SK-N-SH treated with all-trans-retinoic acid at 6 μM for 48 hours (cell line): ENCODE measurements around the gene LCAT.

ENCODE experiments used
- ATAC-seq: fragments of 200-7000 bp; cut with Tn5 transposase; 3 replicates; pipeline ENCODE4 v1.9.1; 2020; ENCODE audit warnings: mild to moderate bottlenecking, moderate library complexity
- ARNTL ChIP-seq: fragments of 450-650 bp; formaldehyde crosslinking; IDR thresholded peaks from 2 replicates; pipeline ENCODE4 v1.5.0; 2020; ENCODE audit warnings: low read depth, mild to moderate bottlenecking, moderate library complexity, borderline replicate concordance
- BACH2 ChIP-seq: fragments of 250-450 bp; sonication (Bioruptor Pico); IDR thresholded peaks from 2 replicates; pipeline ENCODE4 v1.9.0; 2021; ENCODE audit warnings: mild to moderate bottlenecking, borderline replicate concordance
- CSDC2 ChIP-seq: fragments of 250-450 bp; sonication (Bioruptor Pico); IDR thresholded peaks from 2 replicates; pipeline ENCODE4 v1.5.0; 2020; ENCODE audit warnings: mild to moderate bottlenecking, moderate library complexity
- ESRRG ChIP-seq: fragments of 250-450 bp; sonication (Bioruptor Pico); IDR thresholded peaks from 2 replicates; pipeline ENCODE4 v1.6.1; 2021; ENCODE audit warnings: mild to moderate bottlenecking
- GLIS3 ChIP-seq: fragments of 250-450 bp; sonication (Bioruptor Pico); IDR thresholded peaks from 2 replicates; pipeline ENCODE4 v1.5.0; 2020; ENCODE audit warnings: mild to moderate bottlenecking, moderate library complexity
- ISL1 ChIP-seq: fragments of 250-450 bp; sonication (Bioruptor Pico); IDR thresholded peaks from 2 replicates; pipeline ENCODE4 v2.1.2; 2022; ENCODE audit warnings: mild to moderate bottlenecking, moderate library complexity
- OSR1 ChIP-seq: fragments of 250-450 bp; sonication (Bioruptor Pico); IDR thresholded peaks from 2 replicates; pipeline ENCODE4 v1.8.0; 2022; ENCODE audit warnings: moderate library complexity, mild to moderate bottlenecking, inconsistent platforms
- POU6F1 ChIP-seq: fragments of 250-450 bp; sonication (Bioruptor Pico); IDR thresholded peaks from 2 replicates; pipeline ENCODE4 v1.8.0; 2021; ENCODE audit warnings: low read depth, mild to moderate bottlenecking, moderate library complexity, borderline replicate concordance
- RARB ChIP-seq: fragments of 250-450 bp; sonication (Bioruptor Pico); IDR thresholded peaks from 2 replicates; pipeline ENCODE4 v1.8.0; 2021; ENCODE audit warnings: mild to moderate bottlenecking, moderate library complexity
- SNAI2 ChIP-seq: fragments of 250-450 bp; sonication (Bioruptor Pico); IDR thresholded peaks from 2 replicates; pipeline ENCODE4 v1.5.0; 2020; ENCODE audit warnings: mild to moderate bottlenecking, moderate library complexity
- TCF4 ChIP-seq: fragments of 250-450 bp; sonication (Bioruptor Pico); IDR thresholded peaks from 2 replicates; pipeline ENCODE4 v1.8.0; 2021; ENCODE audit warnings: mild to moderate bottlenecking, moderate library complexity, borderline replicate concordance
- TOX ChIP-seq: fragments of 250-450 bp; sonication (Bioruptor Pico); IDR thresholded peaks from 2 replicates; pipeline ENCODE4 v1.8.0; 2021; ENCODE audit warnings: mild to moderate bottlenecking, moderate library complexity, borderline replicate concordance
- ZC3H10 ChIP-seq: fragments of 250-450 bp; sonication (Bioruptor Pico); IDR thresholded peaks from 2 replicates; pipeline ENCODE4 v1.5.1; 2021; ENCODE audit warnings: mild to moderate bottlenecking, moderate library complexity
- ZFP3 ChIP-seq: fragments of 250-450 bp; sonication (Bioruptor Pico); IDR thresholded peaks from 2 replicates; pipeline ENCODE4 v1.5.0; 2020; ENCODE audit warnings: mild to moderate bottlenecking, moderate library complexity
- ZFP30 ChIP-seq: fragments of 450-650 bp; formaldehyde crosslinking; IDR thresholded peaks from 2 replicates; pipeline ENCODE4 v1.5.0; 2022; ENCODE audit warnings: mild to moderate bottlenecking, moderate library complexity
- ZNF565 ChIP-seq: fragments of 450-650 bp; formaldehyde crosslinking; conservative IDR thresholded peaks from 2 replicates; pipeline ENCODE4 v1.5.0; 2020; ENCODE audit warnings: low read depth, mild to moderate bottlenecking, moderate library complexity
- ZNF70 ChIP-seq: fragments of 450-650 bp; formaldehyde crosslinking; IDR thresholded peaks from 2 replicates; pipeline ENCODE4 v1.5.0; 2020; ENCODE audit warnings: mild to moderate bottlenecking, moderate library complexity
- ZNF8 ChIP-seq: fragments of 450-650 bp; formaldehyde crosslinking; IDR thresholded peaks from 2 replicates; pipeline ENCODE4 v1.5.0; 2020; ENCODE audit warnings: mild to moderate bottlenecking, moderate library complexity
- TF ChIP-seq, protein P1 (sequence below): fragments of 250-450 bp; sonication (Bioruptor Pico); IDR thresholded peaks from 2 replicates; pipeline ENCODE4 v1.5.1; 2020; ENCODE audit warnings: low read depth, mild to moderate bottlenecking, moderate library complexity
- TF ChIP-seq, protein P2 (sequence below): fragments of 250-450 bp; sonication (Bioruptor Pico); IDR thresholded peaks from 2 replicates; pipeline ENCODE4 v1.8.0; 2020; ENCODE audit warnings: mild to moderate bottlenecking, moderate library complexity, borderline replicate concordance
- TF ChIP-seq, protein P3 (sequence below): fragments of 250-450 bp; sonication (Bioruptor Pico); IDR thresholded peaks from 2 replicates; pipeline ENCODE4 v1.5.1; 2021; ENCODE audit warnings: mild to moderate bottlenecking, moderate library complexity
- TF ChIP-seq, protein P4 (sequence below): fragments of 250-450 bp; sonication (Bioruptor Pico); IDR thresholded peaks from 2 replicates; pipeline ENCODE4 v1.5.0; 2020; ENCODE audit warnings: mild to moderate bottlenecking, moderate library complexity

The LCAT gene

GRCh38 chr16:67988675-67989074 lies 44.8 kb upstream of the LCAT start:
- TF ChIP-seq TCF4: no peak
- no peak for TF ChIP-seq ZNF565 (CRISPR knock-in tag)
- TF ChIP-seq ZNF70 (CRISPR knock-in tag): no peak
- TF ChIP-seq ESRRG (CRISPR knock-in tag): no peak
- TF ChIP-seq, protein P1, sequence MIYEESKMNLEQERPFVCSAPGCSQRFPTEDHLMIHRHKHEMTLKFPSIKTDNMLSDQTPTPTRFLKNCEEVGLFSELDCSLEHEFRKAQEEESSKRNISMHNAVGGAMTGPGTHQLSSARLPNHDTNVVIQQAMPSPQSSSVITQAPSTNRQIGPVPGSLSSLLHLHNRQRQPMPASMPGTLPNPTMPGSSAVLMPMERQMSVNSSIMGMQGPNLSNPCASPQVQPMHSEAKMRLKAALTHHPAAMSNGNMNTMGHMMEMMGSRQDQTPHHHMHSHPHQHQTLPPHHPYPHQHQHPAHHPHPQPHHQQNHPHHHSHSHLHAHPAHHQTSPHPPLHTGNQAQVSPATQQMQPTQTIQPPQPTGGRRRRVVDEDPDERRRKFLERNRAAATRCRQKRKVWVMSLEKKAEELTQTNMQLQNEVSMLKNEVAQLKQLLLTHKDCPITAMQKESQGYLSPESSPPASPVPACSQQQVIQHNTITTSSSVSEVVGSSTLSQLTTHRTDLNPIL (CRISPR knock-in tag): no peak
- no peak for TF ChIP-seq SNAI2 (CRISPR knock-in tag)
- TF ChIP-seq CSDC2: no peak
- no peak for TF ChIP-seq ZFP30 (CRISPR knock-in tag)
- no peak for TF ChIP-seq TOX
- TF ChIP-seq BACH2 (CRISPR knock-in tag): no peak
- TF ChIP-seq, protein P2, sequence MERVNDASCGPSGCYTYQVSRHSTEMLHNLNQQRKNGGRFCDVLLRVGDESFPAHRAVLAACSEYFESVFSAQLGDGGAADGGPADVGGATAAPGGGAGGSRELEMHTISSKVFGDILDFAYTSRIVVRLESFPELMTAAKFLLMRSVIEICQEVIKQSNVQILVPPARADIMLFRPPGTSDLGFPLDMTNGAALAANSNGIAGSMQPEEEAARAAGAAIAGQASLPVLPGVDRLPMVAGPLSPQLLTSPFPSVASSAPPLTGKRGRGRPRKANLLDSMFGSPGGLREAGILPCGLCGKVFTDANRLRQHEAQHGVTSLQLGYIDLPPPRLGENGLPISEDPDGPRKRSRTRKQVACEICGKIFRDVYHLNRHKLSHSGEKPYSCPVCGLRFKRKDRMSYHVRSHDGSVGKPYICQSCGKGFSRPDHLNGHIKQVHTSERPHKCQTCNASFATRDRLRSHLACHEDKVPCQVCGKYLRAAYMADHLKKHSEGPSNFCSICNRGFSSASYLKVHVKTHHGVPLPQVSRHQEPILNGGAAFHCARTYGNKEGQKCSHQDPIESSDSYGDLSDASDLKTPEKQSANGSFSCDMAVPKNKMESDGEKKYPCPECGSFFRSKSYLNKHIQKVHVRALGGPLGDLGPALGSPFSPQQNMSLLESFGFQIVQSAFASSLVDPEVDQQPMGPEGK (CRISPR knock-in tag): no peak
- no peak for TF ChIP-seq ZC3H10
- TF ChIP-seq OSR1: no peak
- TF ChIP-seq, protein P3, sequence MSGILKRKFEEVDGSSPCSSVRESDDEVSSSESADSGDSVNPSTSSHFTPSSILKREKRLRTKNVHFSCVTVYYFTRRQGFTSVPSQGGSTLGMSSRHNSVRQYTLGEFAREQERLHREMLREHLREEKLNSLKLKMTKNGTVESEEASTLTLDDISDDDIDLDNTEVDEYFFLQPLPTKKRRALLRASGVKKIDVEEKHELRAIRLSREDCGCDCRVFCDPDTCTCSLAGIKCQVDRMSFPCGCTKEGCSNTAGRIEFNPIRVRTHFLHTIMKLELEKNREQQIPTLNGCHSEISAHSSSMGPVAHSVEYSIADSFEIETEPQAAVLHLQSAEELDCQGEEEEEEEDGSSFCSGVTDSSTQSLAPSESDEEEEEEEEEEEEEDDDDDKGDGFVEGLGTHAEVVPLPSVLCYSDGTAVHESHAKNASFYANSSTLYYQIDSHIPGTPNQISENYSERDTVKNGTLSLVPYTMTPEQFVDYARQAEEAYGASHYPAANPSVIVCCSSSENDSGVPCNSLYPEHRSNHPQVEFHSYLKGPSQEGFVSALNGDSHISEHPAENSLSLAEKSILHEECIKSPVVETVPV: no peak
- TF ChIP-seq RARB (CRISPR knock-in tag): no peak
- TF ChIP-seq ZFP3 (CRISPR knock-in tag): no peak
- ATAC-seq: no peak

DNA sequence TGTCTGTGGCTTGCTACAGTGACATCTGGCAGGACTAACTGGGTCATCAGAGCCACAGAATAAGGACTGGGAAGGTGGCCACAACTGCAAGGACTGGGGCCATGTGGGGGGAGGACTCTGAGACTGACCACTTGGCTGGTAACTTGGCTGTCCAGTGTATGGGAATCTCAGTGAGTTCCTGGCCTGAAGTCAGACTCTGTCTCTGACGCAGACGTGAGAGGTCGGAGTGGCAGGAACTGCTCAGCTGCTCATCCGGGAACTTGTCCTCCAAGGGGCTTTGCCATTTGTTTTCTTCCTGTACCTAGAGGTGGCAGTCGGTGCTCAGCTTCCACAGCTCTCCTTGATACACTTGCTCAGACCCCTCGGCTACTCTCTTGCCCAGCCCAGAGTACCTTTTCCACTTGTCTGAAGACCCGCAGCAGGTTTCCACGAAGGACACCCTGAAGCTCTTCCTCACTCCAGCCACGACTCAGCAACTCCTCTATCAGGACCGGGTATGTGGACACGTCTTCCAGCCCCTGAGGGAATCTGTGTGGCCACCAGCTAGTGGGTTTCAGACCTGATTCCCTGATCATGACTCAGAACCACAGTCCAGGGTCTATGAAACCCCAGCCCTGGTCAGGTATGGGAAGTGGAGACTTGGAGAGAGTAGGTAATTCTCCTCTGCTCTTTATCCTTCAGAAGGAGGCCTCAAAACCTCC lies 43.7 kb upstream of the LCAT start:
- TF ChIP-seq ZNF565 (CRISPR knock-in tag): no peak
- no peak for TF ChIP-seq TOX
- ATAC-seq: no peak

DNA sequence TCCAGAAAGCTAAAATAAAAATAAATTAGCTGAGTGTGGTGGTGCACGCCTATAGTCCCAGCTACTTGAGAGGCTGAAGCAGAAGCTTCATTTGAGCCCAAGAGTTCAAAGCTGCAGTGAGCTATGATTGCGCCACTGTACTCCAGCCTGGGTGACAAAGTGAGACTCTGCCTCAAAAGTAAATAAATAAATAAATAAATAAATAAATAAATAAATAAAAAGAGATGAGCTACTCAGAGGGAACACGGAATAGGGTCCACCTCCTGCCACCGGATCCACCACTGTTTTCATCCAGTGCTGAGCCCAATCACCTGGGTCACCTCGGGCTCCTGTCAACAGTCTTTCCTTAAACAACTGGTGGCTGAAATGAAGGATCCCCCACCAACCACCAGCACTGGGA lies 43.0 kb upstream of the LCAT start:
- no peak for TF ChIP-seq ZNF8 (CRISPR knock-in tag)
- TF ChIP-seq TCF4: no peak
- no peak for TF ChIP-seq ZFP30 (CRISPR knock-in tag)
- TF ChIP-seq, all 23 proteins: peak for 0
- ATAC-seq: no peak

- no peak for TF ChIP-seq OSR1
- no peak for TF ChIP-seq ZFP30 (CRISPR knock-in tag)
- TF ChIP-seq GLIS3: no peak
- TF ChIP-seq, protein P1 (CRISPR knock-in tag): no peak
- TF ChIP-seq SNAI2 (CRISPR knock-in tag): no peak
- no peak for TF ChIP-seq BACH2 (CRISPR knock-in tag)
- no peak for TF ChIP-seq TOX
- TF ChIP-seq, protein P4, sequence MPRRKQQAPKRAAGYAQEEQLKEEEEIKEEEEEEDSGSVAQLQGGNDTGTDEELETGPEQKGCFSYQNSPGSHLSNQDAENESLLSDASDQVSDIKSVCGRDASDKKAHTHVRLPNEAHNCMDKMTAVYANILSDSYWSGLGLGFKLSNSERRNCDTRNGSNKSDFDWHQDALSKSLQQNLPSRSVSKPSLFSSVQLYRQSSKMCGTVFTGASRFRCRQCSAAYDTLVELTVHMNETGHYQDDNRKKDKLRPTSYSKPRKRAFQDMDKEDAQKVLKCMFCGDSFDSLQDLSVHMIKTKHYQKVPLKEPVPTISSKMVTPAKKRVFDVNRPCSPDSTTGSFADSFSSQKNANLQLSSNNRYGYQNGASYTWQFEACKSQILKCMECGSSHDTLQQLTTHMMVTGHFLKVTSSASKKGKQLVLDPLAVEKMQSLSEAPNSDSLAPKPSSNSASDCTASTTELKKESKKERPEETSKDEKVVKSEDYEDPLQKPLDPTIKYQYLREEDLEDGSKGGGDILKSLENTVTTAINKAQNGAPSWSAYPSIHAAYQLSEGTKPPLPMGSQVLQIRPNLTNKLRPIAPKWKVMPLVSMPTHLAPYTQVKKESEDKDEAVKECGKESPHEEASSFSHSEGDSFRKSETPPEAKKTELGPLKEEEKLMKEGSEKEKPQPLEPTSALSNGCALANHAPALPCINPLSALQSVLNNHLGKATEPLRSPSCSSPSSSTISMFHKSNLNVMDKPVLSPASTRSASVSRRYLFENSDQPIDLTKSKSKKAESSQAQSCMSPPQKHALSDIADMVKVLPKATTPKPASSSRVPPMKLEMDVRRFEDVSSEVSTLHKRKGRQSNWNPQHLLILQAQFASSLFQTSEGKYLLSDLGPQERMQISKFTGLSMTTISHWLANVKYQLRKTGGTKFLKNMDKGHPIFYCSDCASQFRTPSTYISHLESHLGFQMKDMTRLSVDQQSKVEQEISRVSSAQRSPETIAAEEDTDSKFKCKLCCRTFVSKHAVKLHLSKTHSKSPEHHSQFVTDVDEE: no peak
- TF ChIP-seq ZNF70 (CRISPR knock-in tag): no peak
- TF ChIP-seq ISL1 (CRISPR knock-in tag): no peak
- no peak for TF ChIP-seq ZFP3 (CRISPR knock-in tag)
- TF ChIP-seq ARNTL (CRISPR knock-in tag): no peak
- no peak for TF ChIP-seq TCF4
- TF ChIP-seq POU6F1 (CRISPR knock-in tag): no peak
- no peak for TF ChIP-seq CSDC2
- TF ChIP-seq, all 23 proteins: peak for 0
- no peak for ATAC-seq
These were observed 38.2 kb upstream of the LCAT start for GRCh38 chr16:67982011-67982696.
